Measurements from ENCODE around the gene PRSS3.

Gene PRSS3

DNA sequence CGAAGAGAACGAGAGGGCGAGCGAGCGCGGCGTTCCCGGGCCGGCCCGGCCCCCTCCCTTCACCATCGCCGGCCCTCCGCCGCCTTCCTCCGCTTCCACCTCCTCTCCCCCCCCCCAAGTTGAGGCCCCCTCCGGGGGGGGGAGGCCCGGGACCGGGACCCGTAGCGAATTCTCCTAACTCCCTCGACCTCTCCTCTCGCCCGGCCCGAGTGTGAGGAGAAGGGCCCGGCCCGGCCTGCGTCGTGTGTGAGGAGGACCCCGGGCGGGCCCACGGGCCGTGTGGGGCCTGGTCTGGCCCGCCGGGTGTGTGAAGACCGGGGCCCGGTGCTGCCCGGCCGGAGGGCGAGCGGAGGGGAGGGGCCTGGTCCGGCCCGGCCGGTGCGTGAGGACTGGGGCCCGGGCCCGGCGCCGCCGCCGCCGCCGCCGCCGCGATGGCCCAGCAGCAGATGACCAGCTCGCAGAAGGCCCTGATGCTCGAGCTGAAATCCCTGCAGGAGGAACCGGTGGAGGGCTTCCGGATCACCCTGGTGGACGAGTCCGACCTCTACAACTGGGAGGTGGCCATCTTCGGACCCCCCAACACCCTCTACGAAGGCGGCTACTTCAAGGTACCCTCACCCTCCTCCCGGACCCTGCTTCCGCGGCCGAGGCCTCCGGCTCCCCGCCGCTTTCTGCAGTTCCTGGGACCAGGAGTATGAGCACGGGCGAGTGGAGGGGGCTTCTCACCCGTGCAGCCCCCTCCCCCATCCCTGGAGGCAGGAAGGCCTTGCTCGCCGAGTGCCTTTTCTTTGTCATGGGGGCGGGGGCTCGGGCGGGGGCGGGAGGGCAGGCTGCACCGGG, 22.2 kb downstream of the PRSS3 start:
- no peaks in the 10 kb centered on the region for H3K36me3 ChIP-seq (ENCODE audit: insufficient read depth)
- no peaks in the 10 kb centered on the region for H3K27me3 ChIP-seq (ENCODE audit: insufficient read depth, low read depth)
- H3K4me1 ChIP-seq (ENCODE audit: low read depth, poor library complexity, severe bottlenecking): peaks cover 61% of the 10 kb centered on the region
- peaks cover 42% of the 10 kb centered on the region for H3K79me2 ChIP-seq (ENCODE audit: insufficient read depth, low read depth)
- TF ChIP-seq, protein P1, sequence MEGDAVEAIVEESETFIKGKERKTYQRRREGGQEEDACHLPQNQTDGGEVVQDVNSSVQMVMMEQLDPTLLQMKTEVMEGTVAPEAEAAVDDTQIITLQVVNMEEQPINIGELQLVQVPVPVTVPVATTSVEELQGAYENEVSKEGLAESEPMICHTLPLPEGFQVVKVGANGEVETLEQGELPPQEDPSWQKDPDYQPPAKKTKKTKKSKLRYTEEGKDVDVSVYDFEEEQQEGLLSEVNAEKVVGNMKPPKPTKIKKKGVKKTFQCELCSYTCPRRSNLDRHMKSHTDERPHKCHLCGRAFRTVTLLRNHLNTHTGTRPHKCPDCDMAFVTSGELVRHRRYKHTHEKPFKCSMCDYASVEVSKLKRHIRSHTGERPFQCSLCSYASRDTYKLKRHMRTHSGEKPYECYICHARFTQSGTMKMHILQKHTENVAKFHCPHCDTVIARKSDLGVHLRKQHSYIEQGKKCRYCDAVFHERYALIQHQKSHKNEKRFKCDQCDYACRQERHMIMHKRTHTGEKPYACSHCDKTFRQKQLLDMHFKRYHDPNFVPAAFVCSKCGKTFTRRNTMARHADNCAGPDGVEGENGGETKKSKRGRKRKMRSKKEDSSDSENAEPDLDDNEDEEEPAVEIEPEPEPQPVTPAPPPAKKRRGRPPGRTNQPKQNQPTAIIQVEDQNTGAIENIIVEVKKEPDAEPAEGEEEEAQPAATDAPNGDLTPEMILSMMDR (conservative IDR thresholded peaks at IDR 0.05; ENCODE audit: low read depth, low read length): no peak
- H2AFZ ChIP-seq (ENCODE audit: low read depth): peak overlapping the region; percentile 43
- 0 out of 2 replicates have a peak overlapping the region, but pooled peaks have one; percentile 38 for H3K4me2 ChIP-seq
- H3K4me3 ChIP-seq (IDR thresholded peaks at IDR 0.05; ENCODE audit: insufficient read depth, low read depth, low read length): no peak overlapping the region
- peak overlapping the region; percentile 96 for H3K9ac ChIP-seq
- peak overlapping the region; percentile 90 for H3K27ac ChIP-seq
- no peaks in the 10 kb centered on the region; the same call in 1 of the 2 replicates for H4K20me1 ChIP-seq (ENCODE audit: insufficient read depth)

DNA sequence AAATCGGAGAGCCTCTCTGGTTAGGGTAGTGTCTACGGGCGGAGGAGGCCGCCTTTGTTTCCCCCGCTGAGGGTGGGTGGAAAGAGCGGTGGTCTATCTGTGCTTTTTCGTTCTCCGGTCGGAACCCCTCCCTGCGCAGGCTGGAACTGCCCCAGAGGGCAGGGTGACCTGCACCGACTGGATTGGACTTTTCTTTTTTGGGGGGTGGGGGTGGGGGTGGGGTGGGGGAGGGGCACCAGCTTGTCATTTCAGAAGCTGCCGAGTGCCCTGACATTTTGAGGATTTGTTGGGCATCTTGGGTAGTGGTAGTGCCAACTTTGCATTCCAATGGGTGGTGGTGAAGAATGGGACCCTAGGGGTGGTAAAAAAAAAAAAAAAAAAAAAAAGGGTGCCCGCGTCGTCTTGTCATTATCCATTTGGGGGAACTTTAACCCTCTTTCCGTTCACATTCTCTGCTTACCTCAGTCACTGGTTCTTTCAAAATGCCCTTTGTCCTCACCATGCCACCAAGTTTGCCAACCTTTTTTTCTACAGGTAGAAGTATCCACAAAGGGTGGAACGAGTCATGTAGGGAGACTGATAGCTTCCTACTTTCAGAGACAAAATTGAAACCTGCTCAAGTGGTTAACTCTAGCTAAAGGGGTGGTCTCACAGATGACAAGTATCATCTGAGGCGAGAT, 22.9 kb downstream of the PRSS3 start:
- TF ChIP-seq, protein P1 (conservative IDR thresholded peaks at IDR 0.05; ENCODE audit: low read depth, low read length): no peak
- H3K9ac ChIP-seq: peak overlapping the region; percentile 96; the same call in 1 of the 2 replicates
- no peaks in the 10 kb centered on the region for H3K36me3 ChIP-seq (ENCODE audit: insufficient read depth)
- no peaks in the 10 kb centered on the region; the same call in 1 of the 2 replicates for H4K20me1 ChIP-seq (ENCODE audit: insufficient read depth)
- peak overlapping the region; percentile 90 for H3K27ac ChIP-seq
- peaks cover 50% of the 10 kb centered on the region for H3K79me2 ChIP-seq (ENCODE audit: insufficient read depth, low read depth)
- H3K27me3 ChIP-seq (ENCODE audit: insufficient read depth, low read depth): no peaks in the 10 kb centered on the region
- H3K4me1 ChIP-seq (ENCODE audit: low read depth, poor library complexity, severe bottlenecking): peaks cover 66% of the 10 kb centered on the region
- H3K4me3 ChIP-seq (IDR thresholded peaks at IDR 0.05; ENCODE audit: insufficient read depth, low read depth, low read length): no peak overlapping the region
- H2AFZ ChIP-seq (ENCODE audit: low read depth): no peak overlapping the region
- H3K4me2 ChIP-seq: peak overlapping the region; percentile 84

DNA sequence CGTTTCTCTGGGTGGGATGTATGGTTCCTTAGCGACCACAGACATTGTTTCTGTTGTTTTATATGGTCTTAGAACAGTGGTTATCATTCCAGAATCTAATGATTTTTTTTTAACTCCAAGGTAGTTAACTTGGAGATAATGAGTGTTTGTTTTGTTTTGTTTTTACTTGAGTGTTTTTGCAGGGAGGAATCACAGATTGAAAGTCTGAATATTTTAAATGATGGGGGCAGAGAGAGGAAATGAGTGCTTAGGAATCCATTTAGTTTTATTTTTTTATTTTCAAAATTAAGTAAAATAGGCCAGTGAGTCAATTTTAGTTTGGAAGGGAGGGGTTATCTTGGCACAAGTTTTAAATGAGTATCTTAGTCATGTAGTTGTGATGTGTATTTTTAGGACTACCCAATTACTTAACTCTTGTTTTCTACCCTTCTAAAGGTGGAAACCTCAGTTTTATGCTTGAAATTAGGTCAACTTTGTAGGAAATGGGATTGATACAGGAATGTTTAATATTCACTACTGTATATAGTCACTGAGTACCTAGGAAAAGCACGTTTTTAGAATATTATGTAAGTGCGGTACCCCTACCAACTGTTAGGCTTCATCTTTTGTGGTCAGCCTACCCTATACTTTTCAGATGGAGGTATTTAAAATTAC, 23.6 kb downstream of the PRSS3 start:
- Histone ChIP-seq H2AFZ (ENCODE audit: low read depth) (no peak overlapping the region), H3K79me2 (ENCODE audit: insufficient read depth, low read depth) (peaks cover 56% of the 10 kb centered on the region), H3K36me3 (ENCODE audit: insufficient read depth) (no peaks in the 10 kb centered on the region), H3K4me3 (IDR thresholded peaks at IDR 0.05; ENCODE audit: insufficient read depth, low read depth, low read length) (no peak overlapping the region), H3K27me3 (ENCODE audit: insufficient read depth, low read depth) (no peaks in the 10 kb centered on the region), H3K9ac (peak overlapping the region; percentile 96; the same call in 1 of the 2 replicates), H3K27ac (peak overlapping the region; percentile 90), H3K4me1 (ENCODE audit: low read depth, poor library complexity, severe bottlenecking) (peaks cover 67% of the 10 kb centered on the region), H3K4me2 (peak overlapping the region; percentile 84), H4K20me1 (ENCODE audit: insufficient read depth) (peaks cover 5% of the 10 kb centered on the region; the same call in 1 of the 2 replicates)
- TF ChIP-seq, protein P1 (conservative IDR thresholded peaks at IDR 0.05; ENCODE audit: low read depth, low read length): no peak

DNA sequence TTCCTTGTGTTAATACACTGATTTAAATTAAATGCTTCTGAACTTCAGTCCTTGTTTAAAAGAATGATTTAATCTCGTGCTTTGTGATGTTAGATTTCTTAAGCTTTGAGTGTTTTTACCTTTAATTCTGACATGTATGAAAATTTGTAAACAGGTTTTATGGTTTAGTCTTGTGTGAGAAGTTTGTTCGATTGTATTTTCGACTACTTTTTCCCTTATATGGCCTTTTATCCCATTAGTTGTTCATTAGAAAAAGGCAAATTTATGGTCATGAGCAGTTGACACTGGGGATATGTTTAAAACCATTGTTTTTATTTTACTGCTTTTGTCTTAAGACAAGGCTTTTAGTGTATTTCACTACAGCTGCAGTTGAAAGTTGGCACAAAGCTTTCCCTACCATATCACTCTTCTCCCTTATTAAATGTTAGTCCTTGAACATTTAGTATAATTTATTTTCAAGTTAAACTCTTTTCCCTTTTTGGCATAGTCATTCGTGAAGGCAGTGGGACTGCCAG, 24.9 kb downstream of the PRSS3 start:
- TF ChIP-seq, protein P1 (conservative IDR thresholded peaks at IDR 0.05; ENCODE audit: low read depth, low read length): no peak
- Histone ChIP-seq H3K4me2 (peak overlapping the region; percentile 84; the same call in 1 of the 2 replicates), H4K20me1 (ENCODE audit: insufficient read depth) (peaks cover 5% of the 10 kb centered on the region; the same call in 1 of the 2 replicates), H3K36me3 (ENCODE audit: insufficient read depth) (no peaks in the 10 kb centered on the region), H3K9ac (no peak overlapping the region), H3K79me2 (ENCODE audit: insufficient read depth, low read depth) (peaks cover 69% of the 10 kb centered on the region), H3K4me1 (ENCODE audit: low read depth, poor library complexity, severe bottlenecking) (peaks cover 56% of the 10 kb centered on the region), H3K27me3 (ENCODE audit: insufficient read depth, low read depth) (no peaks in the 10 kb centered on the region), H2AFZ (ENCODE audit: low read depth) (no peak overlapping the region), H3K4me3 (IDR thresholded peaks at IDR 0.05; ENCODE audit: insufficient read depth, low read depth, low read length) (no peak overlapping the region), H3K27ac (no peak overlapping the region)

Measured in KMS-11 (cell line).